CD4-positive, alpha-beta T cell treated with Interleukin-1 beta for 1 hour (primary cell): ENCODE measurements around the gene FAM25C.
"Not testable (repeated sequence)": the region's sequence is repeated elsewhere in the genome, so short reads cannot be mapped to it uniquely, and the experiment has no call there.

ENCODE experiments used
- DNase-seq, 2 donors: peaks; one replicate each; pipeline ENCODE4 v3.0.0-alpha.2; 2020 to 2022

Gene FAM25C

GRCh38 chr10:47999691-48000090 is at the start of gene FAM25C:
Gene FAM25C (minus strand): TSS chr10:47999791. CDS start chr10:47999765, 26 bp downstream.
- DNase-seq, result not testable (repeated sequence)

GRCh38 chr10:48044557-48044956 is 45.0 kb upstream of the FAM25C start:
- DNase-seq, result not testable (repeated sequence)

GRCh38 chr10:48031390-48031789 is 31.8 kb upstream of the FAM25C start:
- DNase-seq, result not testable (repeated sequence)

GRCh38 chr10:48002306-48002705 is 2.7 kb upstream of the FAM25C start:
- not testable (repeated sequence) for DNase-seq

- DNase-seq, result not testable (repeated sequence)
These were observed 5.5 kb downstream of the FAM25C start for GRCh38 chr10:47994045-47994444.

GRCh38 chr10:47992560-47992959 is 7.0 kb downstream of the FAM25C start:
- not testable (repeated sequence) for DNase-seq

GRCh38 chr10:47991706-47992105 is 7.9 kb downstream of the FAM25C start:
- DNase-seq, result not testable (repeated sequence)

GRCh38 chr10:47990097-47990496 is 9.5 kb downstream of the FAM25C start:
- DNase-seq, result not testable (repeated sequence)

- not testable (repeated sequence) for DNase-seq
These were observed 10.0 kb downstream of the FAM25C start for GRCh38 chr10:47989542-47989950.

GRCh38 chr10:47988718-47989541 is 10.7 kb downstream of the FAM25C start:
- not testable (repeated sequence) for DNase-seq

GRCh38 chr10:47987952-47988351 is 11.6 kb downstream of the FAM25C start:
- DNase-seq, result not testable (repeated sequence)

GRCh38 chr10:47986413-47987230 is 13.0 kb downstream of the FAM25C start:
- DNase-seq, result not testable (repeated sequence)

GRCh38 chr10:47975409-47975808 is 24.2 kb downstream of the FAM25C start:
- DNase-seq, result not testable (repeated sequence)

- DNase-seq, result not testable (repeated sequence)
These were observed 26.5 kb downstream of the FAM25C start for GRCh38 chr10:47973131-47973530.

- DNase-seq, result not testable (repeated sequence)
These were observed 27.5 kb downstream of the FAM25C start for GRCh38 chr10:47972077-47972476.

GRCh38 chr10:47971598-47971997 is 28.0 kb downstream of the FAM25C start:
- DNase-seq, result not testable (repeated sequence)

GRCh38 chr10:47970047-47970446 is 29.5 kb downstream of the FAM25C start:
- DNase-seq, result not testable (repeated sequence)

- DNase-seq, result not testable (repeated sequence)
These were observed 30.6 kb downstream of the FAM25C start for GRCh38 chr10:47968988-47969387.

GRCh38 chr10:47964280-47965063 is 35.1 kb downstream of the FAM25C start:
- not testable (repeated sequence) for DNase-seq

- not testable (repeated sequence) for DNase-seq
These were observed 36.8 kb downstream of the FAM25C start for GRCh38 chr10:47962785-47963184.

GRCh38 chr10:47960699-47961098 is 38.9 kb downstream of the FAM25C start:
- not testable (repeated sequence) for DNase-seq

GRCh38 chr10:47959677-47960076 is 39.9 kb downstream of the FAM25C start:
- not testable (repeated sequence) for DNase-seq

- DNase-seq, result not testable (repeated sequence)
These were observed 42.4 kb downstream of the FAM25C start for GRCh38 chr10:47957158-47957557.
